ENCODE data around the gene WFDC1. TPM values are rescaled to one million over a fixed set of nuclear protein-coding genes. Genes with fewer than 3 reads are reported as not detected.

Gene WFDC1
- total RNA-seq, 2 donors from 2014 or later: 0.15 TPM; not detected in 1

GRCh38 chr16:84354306-84354705 lies 59.6 kb downstream of the WFDC1 start:
- H3K27me3 Mint-ChIP-seq (ENCODE audit: insufficient read depth): no peaks in the 10 kb centered on the region
- Histone ChIP-seq H3K36me3 (ENCODE audit: control insufficient read depth, insufficient read depth, low read length) (no peaks in the 10 kb centered on the region), H3K27me3 (ENCODE audit: control insufficient read depth, insufficient read depth, low read length, poor library complexity, severe bottlenecking) (no peaks in the 10 kb centered on the region), H3K9ac (ENCODE audit: extremely low read depth, low read length, poor library complexity, severe bottlenecking) (no peak overlapping the region), H3K27ac (ENCODE audit: low read depth, low read length) (no peak overlapping the region), H3K4me1 (ENCODE audit: control insufficient read depth, insufficient read depth, low read length) (peaks cover 4% of the 10 kb centered on the region), H3K4me3 (ENCODE audit: low read length) (no peak overlapping the region), H3K9me3 (ENCODE audit: control insufficient read depth, low read length) (no peaks in the 10 kb centered on the region)
- 92 to 93% methylated on average over 6 of the region's 6 CpGs for WGBS, 2 experiments (ENCODE audit: insufficient coverage in 1 of 2, insufficient read length in 1 of 2)
- no peak for DNase-seq
- H3K36me3 Mint-ChIP-seq (ENCODE audit: low read depth): no peaks in the 10 kb centered on the region
- no peak overlapping the region for H3K4me3 Mint-ChIP-seq
- no peak overlapping the region for H3K27ac Mint-ChIP-seq
- no peaks in the 10 kb centered on the region for H3K9me3 Mint-ChIP-seq
- no peak for TF ChIP-seq CTCF (conservative IDR thresholded peaks at IDR 0.05)
- H3K4me1 Mint-ChIP-seq: peaks cover 10% of the 10 kb centered on the region

GRCh38 chr16:84355149-84355548 lies 60.5 kb downstream of the WFDC1 start:
- peaks cover 10% of the 10 kb centered on the region for H3K4me1 Mint-ChIP-seq
- H3K36me3 Mint-ChIP-seq (ENCODE audit: low read depth): no peaks in the 10 kb centered on the region
- H3K9me3 ChIP-seq (ENCODE audit: control insufficient read depth, low read length): no peaks in the 10 kb centered on the region
- H3K9ac ChIP-seq (ENCODE audit: extremely low read depth, low read length, poor library complexity, severe bottlenecking): no peak overlapping the region
- H3K9me3 Mint-ChIP-seq: no peaks in the 10 kb centered on the region
- no peak overlapping the region for H3K4me3 Mint-ChIP-seq
- WGBS, 2 experiments (ENCODE audit: insufficient coverage in 1 of 2, insufficient read length in 1 of 2): 100% methylated on average over 1 of the region's 2 CpGs; no CpG with 5 or more reads in 1 of the 2 experiments
- no peaks in the 10 kb centered on the region for H3K27me3 ChIP-seq (ENCODE audit: control insufficient read depth, insufficient read depth, low read length, poor library complexity, severe bottlenecking)
- TF ChIP-seq CTCF (conservative IDR thresholded peaks at IDR 0.05): no peak
- H3K27ac Mint-ChIP-seq: no peak overlapping the region
- H3K27ac ChIP-seq (ENCODE audit: low read depth, low read length): no peak overlapping the region
- H3K4me1 ChIP-seq (ENCODE audit: control insufficient read depth, insufficient read depth, low read length): peaks cover 4% of the 10 kb centered on the region
- DNase-seq: no peak
- no peaks in the 10 kb centered on the region for H3K36me3 ChIP-seq (ENCODE audit: control insufficient read depth, insufficient read depth, low read length)
- H3K4me3 ChIP-seq (ENCODE audit: low read length): no peak overlapping the region
- no peaks in the 10 kb centered on the region for H3K27me3 Mint-ChIP-seq (ENCODE audit: insufficient read depth)

GRCh38 chr16:84356176-84356575 lies 61.5 kb downstream of the WFDC1 start:
- Mint-ChIP-seq H3K9me3 (no peaks in the 10 kb centered on the region), H3K27ac (no peak overlapping the region), H3K36me3 (ENCODE audit: low read depth) (no peaks in the 10 kb centered on the region), H3K4me1 (peaks cover 10% of the 10 kb centered on the region), H3K27me3 (ENCODE audit: insufficient read depth) (no peaks in the 10 kb centered on the region), H3K4me3 (no peak overlapping the region)
- 85 to 93% methylated on average over 7 to 10 of the region's 10 CpGs for WGBS, 2 experiments (ENCODE audit: insufficient coverage in 1 of 2, insufficient read length in 1 of 2)
- H3K9ac ChIP-seq (ENCODE audit: extremely low read depth, low read length, poor library complexity, severe bottlenecking): no peak overlapping the region
- no peak for DNase-seq
- no peaks in the 10 kb centered on the region for H3K36me3 ChIP-seq (ENCODE audit: control insufficient read depth, insufficient read depth, low read length)
- H3K9me3 ChIP-seq (ENCODE audit: control insufficient read depth, low read length): no peaks in the 10 kb centered on the region
- peaks cover 4% of the 10 kb centered on the region for H3K4me1 ChIP-seq (ENCODE audit: control insufficient read depth, insufficient read depth, low read length)
- peak overlapping the region; percentile 73 for H3K27ac ChIP-seq (ENCODE audit: low read depth, low read length)
- no peaks in the 10 kb centered on the region for H3K27me3 ChIP-seq (ENCODE audit: control insufficient read depth, insufficient read depth, low read length, poor library complexity, severe bottlenecking)
- TF ChIP-seq CTCF (conservative IDR thresholded peaks at IDR 0.05): no peak
- no peak overlapping the region for H3K4me3 ChIP-seq (ENCODE audit: low read length)

Measured in endodermal cell (in vitro differentiated cells).